Neutrophil (primary cell): ENCODE measurements around the gene LAMC3.
"Not testable (repeated sequence)": the region's sequence is repeated elsewhere in the genome, so short reads cannot be mapped to it uniquely, and the experiment has no call there.

ENCODE experiments used
- H3K27ac ChIP-seq: fragments of 200-600 bp; sonication (generic); 2 replicates; pipeline ENCODE4 v1.5.1; 2016; ENCODE audit warnings: mild to moderate bottlenecking, moderate library complexity
- H3K27me3 ChIP-seq: fragments of 200-600 bp; sonication (generic); 2 replicates; pipeline ENCODE4 v1.6.0; 2016; ENCODE audit warnings: mild to moderate bottlenecking
- H3K36me3 ChIP-seq: fragments of 200-600 bp; sonication (generic); 2 replicates; pipeline ENCODE4 v1.5.1; 2017
- H3K4me1 ChIP-seq, 2 experiments: fragments of 200-600 bp in 1 of 2; sonication (generic) in 1 of 2; 1 replicate in 1 of 2; 2 replicates in 1 of 2; pipeline versions ENCODE4 v1.5.1 to v1.6.1; 2013 to 2016; ENCODE audit warnings: low read depth in 1 of 2, low read length in 1 of 2, mild to moderate bottlenecking in 1 of 2, moderate library complexity in 1 of 2; ENCODE audit not compliant: control insufficient read depth in 1 of 2, insufficient read depth in 1 of 2
- H3K4me3 ChIP-seq, 2 experiments: fragments of 200-600 bp in 1 of 2; sonication (generic) in 1 of 2; 1 replicate in 1 of 2; 2 replicates in 1 of 2; pipeline ENCODE4 v1.5.1; 2013 to 2016; ENCODE audit warnings: low read depth in 1 of 2, low read length in 1 of 2, mild to moderate bottlenecking in 1 of 2, moderate library complexity in 1 of 2
- H3K9me3 ChIP-seq: fragments of 200-600 bp; sonication (generic); 2 replicates; pipeline ENCODE4 v1.5.1; 2016
- CTCF ChIP-seq: fragments of 200-600 bp; sonication (generic); IDR thresholded peaks from 2 replicates; pipeline ENCODE4 v1.5.1; 2016; ENCODE audit warnings: antibody characterized with exemption

Gene LAMC3

GRCh38 chr9:131098391-131099101 lies 89.6 kb downstream of the LAMC3 start:
- H3K4me3 ChIP-seq = no peak overlapping the region
- no peak for TF ChIP-seq CTCF
- no peaks in the 10 kb centered on the region for H3K36me3 ChIP-seq
- H3K27me3 ChIP-seq = peaks cover 54% of the 10 kb centered on the region
- H3K9me3 ChIP-seq = no peaks in the 10 kb centered on the region
- no peak overlapping the region for H3K27ac ChIP-seq
- peaks cover 0 to 8% of the 10 kb centered on the region in 2 experiments for H3K4me1 ChIP-seq

- no peak for TF ChIP-seq CTCF
- no peak overlapping the region for H3K27ac ChIP-seq
- peaks cover 49% of the 10 kb centered on the region for H3K27me3 ChIP-seq
- H3K4me1 ChIP-seq = peaks cover 0 to 8% of the 10 kb centered on the region in 2 experiments
- H3K9me3 ChIP-seq = no peaks in the 10 kb centered on the region
- H3K36me3 ChIP-seq = no peaks in the 10 kb centered on the region
- no peak overlapping the region for H3K4me3 ChIP-seq
These were observed 90.2 kb downstream of the LAMC3 start for GRCh38 chr9:131099102-131099606.

GRCh38 chr9:131099845-131100244 lies 90.9 kb downstream of the LAMC3 start:
- H3K9me3 ChIP-seq, H3K27ac ChIP-seq, H3K4me1 ChIP-seq, H3K36me3 ChIP-seq, H3K4me3 ChIP-seq: not testable (repeated sequence)
- peaks cover 42% of the 10 kb centered on the region for H3K27me3 ChIP-seq

GRCh38 chr9:131100445-131100844 lies 91.5 kb downstream of the LAMC3 start:
- peaks cover 36% of the 10 kb centered on the region for H3K27me3 ChIP-seq

GRCh38 chr9:131101207-131101964 lies 92.4 kb downstream of the LAMC3 start:
- TF ChIP-seq CTCF = no peak
- Histone ChIP-seq H3K4me1 (peaks cover 0 to 7% of the 10 kb centered on the region in 2 experiments), H3K4me3 (no peak overlapping the region)

More at GRCh38 chr9:131100445-131100844, 91.5 kb downstream of the LAMC3 start:
- Histone ChIP-seq H3K4me3 (no peak overlapping the region), H3K36me3 (no peaks in the 10 kb centered on the region), H3K9me3 (no peaks in the 10 kb centered on the region), H3K27ac (no peak overlapping the region), H3K4me1 (peaks cover 0 to 8% of the 10 kb centered on the region in 2 experiments)
- no peak for TF ChIP-seq CTCF

GRCh38 chr9:131103024-131103423 lies 94.0 kb downstream of the LAMC3 start:
- Histone ChIP-seq H3K9me3 (no peaks in the 10 kb centered on the region), H3K36me3 (no peaks in the 10 kb centered on the region), H3K27ac (no peak overlapping the region), H3K27me3 (peaks cover 10% of the 10 kb centered on the region), H3K4me3 (no peak overlapping the region), H3K4me1 (no peaks in the 10 kb centered on the region)
- TF ChIP-seq CTCF = no peak

More at GRCh38 chr9:131101207-131101964, 92.4 kb downstream of the LAMC3 start:
- no peaks in the 10 kb centered on the region for H3K36me3 ChIP-seq
- H3K27ac ChIP-seq = no peak overlapping the region
- peaks cover 26% of the 10 kb centered on the region for H3K27me3 ChIP-seq
- no peaks in the 10 kb centered on the region for H3K9me3 ChIP-seq
